CD4-positive, alpha-beta T cell (primary cell): ENCODE results near the gene SSX4B. TPM values are rescaled to one million over a fixed set of nuclear protein-coding genes. Genes with fewer than 3 reads are reported as not detected.
"Not testable (repeated sequence)": the region's sequence is repeated elsewhere in the genome, so short reads cannot be mapped to it uniquely, and the experiment has no call there.

Experiments
- ATAC-seq: fragments of 200-7000 bp; cut with Tn5 transposase; one replicate; pipeline ENCODE4 v1.10.0; 2022; ENCODE audit warnings: mild to moderate bottlenecking; ENCODE audit not compliant: poor library complexity
- CTCF ChIA-PET: fragments of 350-600 bp; sonication (Branson Sonifier 250); formaldehyde crosslinking; loops from one replicate; lab custom pipeline; 2021; ENCODE audit warnings: antibody characterized with exemption, inconsistent platforms; lab: Charles Lee
- POLR2A ChIA-PET: fragments of 350-600 bp; sonication (Branson Sonifier 250); formaldehyde crosslinking; loops from one replicate; lab custom pipeline; 2021; ENCODE audit warnings: antibody characterized with exemption, inconsistent platforms; lab: Charles Lee
- DNase-seq, 14 experiments: peaks; one replicate each; pipeline ENCODE4 v3.0.0-alpha.2; 2013 to 2020; ENCODE audit warnings: mixed read lengths in 2 of 14
- H3K27ac ChIP-seq, 2 donors: one replicate each; pipeline versions ENCODE4 v1.5.1 to v1.7.0; 2013; ENCODE audit warnings: low read length in 2 of 2, low read depth in 1 of 2, mild to moderate bottlenecking in 1 of 2
- H3K27me3 ChIP-seq, 2 experiments: 1 replicate in 1 of 2; 2 replicates in 1 of 2; pipeline versions ENCODE4 v1.6.1 to v1.7.0; 2013; ENCODE audit warnings: low read length in 2 of 2, control low read depth in 1 of 2, mild to moderate bottlenecking in 1 of 2, moderate library complexity in 1 of 2; ENCODE audit not compliant: insufficient read depth in 2 of 2, control insufficient read depth in 1 of 2
- H3K36me3 ChIP-seq: one replicate; pipeline ENCODE4 v1.6.1; 2013; ENCODE audit warnings: low read length, control low read depth; ENCODE audit not compliant: insufficient read depth
- H3K4me1 ChIP-seq: one replicate; pipeline ENCODE4 v1.6.1; 2013; ENCODE audit warnings: low read length, control low read depth; ENCODE audit not compliant: insufficient read depth
- H3K4me3 ChIP-seq: one replicate; pipeline ENCODE4 v1.5.1; 2013; ENCODE audit warnings: mild to moderate bottlenecking, low read length, moderate library complexity
- H3K9me3 ChIP-seq, 2 experiments: 1 replicate in 1 of 2; 2 replicates in 1 of 2; pipeline versions ENCODE4 v1.6.1 to v1.7.0; 2013; ENCODE audit warnings: low read length in 2 of 2, mild to moderate bottlenecking in 2 of 2, control low read depth in 1 of 2, moderate library complexity in 1 of 2; ENCODE audit not compliant: control insufficient read depth in 1 of 2, insufficient read depth in 1 of 2
- H3K27ac Mint-ChIP-seq: one replicate; pipeline ENCODE4 v1.8.0; 2020; ENCODE audit warnings: mixed read lengths
- H3K27me3 Mint-ChIP-seq: one replicate; pipeline ENCODE4 v1.8.0; 2021; ENCODE audit warnings: mixed read lengths
- H3K36me3 Mint-ChIP-seq: one replicate; pipeline ENCODE4 v1.8.0; 2021; ENCODE audit warnings: low read depth, mixed read lengths
- H3K4me1 Mint-ChIP-seq: one replicate; pipeline ENCODE4 v1.8.0; 2021; ENCODE audit warnings: low read depth, mixed read lengths
- H3K4me3 Mint-ChIP-seq: one replicate; pipeline ENCODE4 v1.8.0; 2020; ENCODE audit warnings: mild to moderate bottlenecking, mixed read lengths
- H3K9me3 Mint-ChIP-seq: one replicate; pipeline ENCODE4 v1.8.0; 2020; ENCODE audit warnings: mixed read lengths
- intact Hi-C, 2 experiments: fragments of 100-400 bp; cut with DNase I in 1 of 2; cut with micrococcal nuclease in 1 of 2; formaldehyde crosslinking; loops; one replicate each; pipeline versions ENCODE4 v1.15.1 to v1.9.0; 2023 to 2025; cut with DNase I, micrococcal nuclease
- total RNA-seq, 174 experiments: library from RNA in 2 of 174; stranded (reverse) in 2 of 174; gene quantifications; one replicate each; pipeline ENCODE4 v1.2.3 and lab custom pipeline; 2021 to 2026

Gene SSX4B
- total RNA-seq, 2 experiments from 2014 or later = not detected

DNA sequence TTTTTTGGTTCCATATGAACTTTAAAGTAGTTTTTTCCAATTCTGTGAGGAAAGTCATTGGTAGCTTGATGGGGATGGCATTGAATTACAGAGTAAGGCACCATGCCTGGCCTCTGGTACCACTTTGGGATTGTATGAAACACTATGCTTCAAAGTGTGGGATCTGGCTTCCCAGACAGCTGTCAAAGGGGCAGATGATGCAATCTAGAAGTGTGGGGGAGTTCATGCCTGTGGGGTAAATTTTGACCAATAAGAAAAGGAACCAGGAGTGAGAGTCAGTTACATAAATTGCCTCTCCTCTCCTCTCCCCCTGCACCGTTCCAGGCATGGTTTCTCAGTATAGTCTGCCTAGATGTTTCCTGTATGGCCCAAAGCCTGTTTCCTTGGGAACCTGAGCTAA lies 13.9 kb downstream of the SSX4B start:
- H3K4me3 Mint-ChIP-seq, H3K27ac ChIP-seq, intact Hi-C loops, H3K4me3 ChIP-seq, CTCF ChIA-PET, H3K9me3 ChIP-seq, POLR2A ChIA-PET, H3K36me3 Mint-ChIP-seq, ATAC-seq, H3K9me3 Mint-ChIP-seq, H3K36me3 ChIP-seq, H3K27me3 ChIP-seq, H3K4me1 Mint-ChIP-seq, H3K27me3 Mint-ChIP-seq, H3K4me1 ChIP-seq, DNase-seq, H3K27ac Mint-ChIP-seq: not testable (repeated sequence)

DNA sequence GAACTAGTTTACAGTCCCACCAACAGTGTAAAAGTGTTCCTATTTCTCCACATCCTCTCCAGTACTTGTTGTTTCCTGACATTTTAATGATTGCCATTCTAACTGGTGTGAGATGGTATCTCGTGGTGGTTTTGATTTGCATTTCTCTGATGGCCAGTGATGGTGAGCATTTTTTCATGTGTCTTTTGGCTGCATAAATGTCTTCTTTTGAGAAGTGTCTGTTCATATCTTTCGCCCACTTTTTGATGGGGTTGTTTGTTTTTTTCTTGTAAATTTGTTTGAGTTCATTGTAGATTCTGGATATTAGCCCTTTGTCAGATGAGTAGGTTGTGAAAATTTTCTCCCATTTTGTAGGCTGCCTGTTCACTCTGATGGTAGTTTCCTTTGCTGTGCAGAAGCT lies 14.8 kb downstream of the SSX4B start:
- not testable (repeated sequence) for ATAC-seq, H3K27me3 Mint-ChIP-seq, H3K4me3 ChIP-seq

DNA sequence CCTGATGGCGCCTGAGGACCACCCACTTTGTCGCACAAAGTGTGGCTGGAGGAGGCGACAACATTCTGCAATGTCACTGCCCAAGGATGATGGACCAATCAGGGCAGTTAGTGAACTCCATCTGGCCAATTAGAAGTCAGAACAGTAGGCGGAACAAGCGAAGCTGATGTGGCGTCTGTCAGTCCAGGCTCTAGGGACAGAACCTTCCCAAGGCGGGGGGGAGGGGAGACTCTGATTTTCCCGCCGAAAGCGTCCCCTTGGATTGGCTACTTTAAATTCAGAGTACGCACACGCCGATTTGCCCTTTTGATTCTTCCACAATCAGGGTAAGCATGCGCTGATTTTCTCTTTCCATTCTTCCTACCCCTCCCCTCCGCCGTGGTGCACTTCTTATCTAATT lies 28.5 kb downstream of the SSX4B start, which contains the start of gene SSX4:
Gene SSX4 (plus strand): TSS at position 301 of the 400 bp plus-strand sequence. CDS start 515 bp downstream, outside the sequence.
- H3K27me3 ChIP-seq, H3K27ac Mint-ChIP-seq, H3K4me3 ChIP-seq, POLR2A ChIA-PET, H3K4me1 ChIP-seq, H3K27ac ChIP-seq, H3K9me3 ChIP-seq, ATAC-seq, H3K36me3 ChIP-seq, H3K4me3 Mint-ChIP-seq, H3K27me3 Mint-ChIP-seq, DNase-seq, H3K4me1 Mint-ChIP-seq, H3K36me3 Mint-ChIP-seq, CTCF ChIA-PET, H3K9me3 Mint-ChIP-seq, intact Hi-C loops: not testable (repeated sequence)

More for the DNA sequence above, 14.8 kb downstream of the SSX4B start:
- DNase-seq, intact Hi-C loops, H3K9me3 ChIP-seq, CTCF ChIA-PET, POLR2A ChIA-PET, H3K27me3 ChIP-seq, H3K4me1 ChIP-seq, H3K9me3 Mint-ChIP-seq, H3K27ac ChIP-seq, H3K36me3 ChIP-seq, H3K4me1 Mint-ChIP-seq, H3K4me3 Mint-ChIP-seq, H3K36me3 Mint-ChIP-seq, H3K27ac Mint-ChIP-seq: not testable (repeated sequence)

DNA sequence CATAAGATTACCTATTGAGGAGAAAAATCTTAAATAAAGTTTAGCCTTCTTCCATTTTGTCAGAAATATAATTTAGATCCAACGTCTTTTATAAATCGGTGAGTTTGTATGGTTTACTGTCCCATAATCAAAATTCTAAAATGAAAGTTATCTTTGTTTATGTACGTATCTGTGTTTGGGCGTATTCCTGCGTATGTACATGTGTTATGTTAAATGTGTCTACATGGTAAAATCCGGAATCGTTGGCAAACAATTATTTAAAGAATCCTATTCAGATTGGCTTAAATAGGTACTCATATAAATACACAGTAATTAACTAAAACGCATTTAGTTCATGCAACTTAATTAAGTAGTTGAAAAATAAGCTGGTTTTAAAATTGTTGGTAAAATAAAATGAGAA lies 41.4 kb downstream of the SSX4B start:
- H3K27ac Mint-ChIP-seq, DNase-seq, H3K4me1 ChIP-seq, H3K9me3 Mint-ChIP-seq, H3K27me3 ChIP-seq, CTCF ChIA-PET, H3K9me3 ChIP-seq, H3K27me3 Mint-ChIP-seq, H3K36me3 Mint-ChIP-seq, intact Hi-C loops, ATAC-seq, POLR2A ChIA-PET, H3K4me3 ChIP-seq, H3K36me3 ChIP-seq, H3K4me3 Mint-ChIP-seq, H3K4me1 Mint-ChIP-seq, H3K27ac ChIP-seq: not testable (repeated sequence)

DNA sequence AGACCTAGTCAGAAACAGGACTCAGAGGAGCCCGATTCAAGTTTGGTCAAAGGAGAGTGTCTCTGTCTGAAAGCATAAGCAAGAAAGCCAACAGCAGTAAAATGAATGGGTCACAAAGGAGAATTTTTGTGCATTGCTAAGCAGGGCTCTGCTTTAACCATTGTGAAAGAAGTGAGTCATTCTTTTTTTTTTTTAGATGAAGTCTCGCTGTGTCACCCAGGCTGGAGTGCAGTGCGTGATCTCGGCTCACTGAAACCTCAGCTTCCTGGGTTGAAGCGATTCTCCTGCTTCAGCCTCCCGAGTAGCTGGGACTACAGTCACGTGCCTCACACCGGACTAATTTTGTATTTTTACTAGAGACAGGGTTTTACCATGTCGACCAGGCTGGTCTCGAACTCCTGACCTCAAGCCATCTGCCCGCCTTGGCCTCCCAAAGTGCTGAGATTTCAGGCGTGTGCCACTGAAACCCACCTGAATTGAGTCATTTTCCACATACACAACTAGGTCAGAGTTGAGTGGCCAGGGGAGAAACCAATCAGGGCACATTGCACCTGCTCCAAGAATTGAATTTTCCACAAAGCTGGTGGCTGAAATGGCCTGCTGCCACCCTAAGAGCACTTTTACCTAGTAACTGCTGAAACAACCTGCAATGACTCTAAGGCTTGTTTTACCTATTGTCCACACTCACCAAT lies 43.9 kb downstream of the SSX4B start:
- H3K4me1 Mint-ChIP-seq, H3K36me3 Mint-ChIP-seq, CTCF ChIA-PET, H3K27ac ChIP-seq, H3K4me1 ChIP-seq, H3K36me3 ChIP-seq, POLR2A ChIA-PET, H3K4me3 Mint-ChIP-seq, H3K4me3 ChIP-seq, H3K9me3 Mint-ChIP-seq, H3K27me3 Mint-ChIP-seq, DNase-seq, H3K9me3 ChIP-seq, intact Hi-C loops, ATAC-seq, H3K27me3 ChIP-seq, H3K27ac Mint-ChIP-seq: not testable (repeated sequence)

DNA sequence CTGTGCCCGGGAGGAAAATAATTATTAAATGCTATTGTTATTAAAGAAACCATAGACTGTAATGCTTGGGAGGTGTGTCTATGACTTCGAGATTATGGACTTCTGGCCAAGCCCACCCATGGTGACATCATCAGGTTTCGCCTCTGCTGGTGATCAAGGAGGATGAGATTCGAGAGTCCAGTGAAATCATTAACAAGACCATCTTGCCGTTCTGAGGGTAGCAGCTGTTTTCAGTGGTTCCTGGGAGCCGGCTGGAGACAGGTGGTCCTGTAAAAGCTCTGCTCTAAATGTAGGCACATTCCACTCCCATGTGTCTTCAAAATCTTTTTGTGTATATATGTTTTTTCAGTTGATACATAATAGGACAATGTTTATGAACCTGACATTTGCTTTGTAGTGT lies 52.5 kb downstream of the SSX4B start:
- H3K27me3 ChIP-seq, POLR2A ChIA-PET, intact Hi-C loops, DNase-seq, H3K4me3 Mint-ChIP-seq, H3K27ac Mint-ChIP-seq, H3K27ac ChIP-seq, ATAC-seq, H3K27me3 Mint-ChIP-seq, H3K9me3 Mint-ChIP-seq, H3K36me3 ChIP-seq, CTCF ChIA-PET, H3K9me3 ChIP-seq, H3K4me3 ChIP-seq, H3K4me1 Mint-ChIP-seq, H3K36me3 Mint-ChIP-seq, H3K4me1 ChIP-seq: not testable (repeated sequence)
